ENCODE data around the gene KLK5.

GRCh38 chr19:50924586-50924985 is 28.3 kb downstream of the KLK5 start:
- TF ChIP-seq CTCF (conservative IDR thresholded peaks at IDR 0.05; ENCODE audit: low read length) (no peak), EZH2phosphoT487 (IDR thresholded peaks at IDR 0.05; ENCODE audit: borderline replicate concordance) (no peak)

Data from Loucy (cell line).